H1 (cell line): ENCODE measurements around the gene MYBPC3. TPM values are rescaled to one million over a fixed set of nuclear protein-coding genes. Genes with fewer than 3 reads are reported as not detected.

Experiments used
- CTCF ChIA-PET: fragments of 300-600 bp; sonication (Branson Sonifier 250); formaldehyde crosslinking; loops from one replicate; lab custom pipeline; 2021; ENCODE audit not compliant: partially characterized antibody; lab: Charles Lee
- POLR2A ChIA-PET: fragments of 300-600 bp; sonication (Branson Sonifier 250); formaldehyde crosslinking; loops from one replicate; lab custom pipeline; 2021; ENCODE audit warnings: inconsistent platforms; ENCODE audit not compliant: partially characterized antibody; lab: Charles Lee
- DNase-seq, 2 experiments: peaks; one replicate each; pipeline versions ENCODE4 v3.0.0 to v3.0.0-alpha.2; 2010 to 2022; ENCODE audit warnings: low spot score in 2 of 2, low read depth in 1 of 2, mixed read lengths in 1 of 2
- FAIRE-seq: peaks from 2 replicates; lab custom pipeline; 2011; peaks lifted over from hg19 to GRCh38; lab: Jason Lieb, UNC
- H2AFZ ChIP-seq: 2 replicates; pipeline ENCODE4 v1.8.1; 2012; ENCODE audit warnings: low read length, inconsistent platforms
- H2AK5ac ChIP-seq: 2 replicates; pipeline ENCODE4 v1.6.1; 2013; ENCODE audit warnings: low read depth, low read length
- H2BK120ac ChIP-seq: replicated peaks from 2 replicates; pipeline ENCODE3; 2013; ENCODE audit warnings: low read depth, low read length, inconsistent platforms
- H2BK12ac ChIP-seq: 2 replicates; pipeline ENCODE4 v1.6.1; 2013; ENCODE audit warnings: low read depth, low read length
- H2BK15ac ChIP-seq: 2 replicates; pipeline ENCODE4 v1.6.1; 2013; ENCODE audit warnings: low read length
- H2BK20ac ChIP-seq: 2 replicates; pipeline ENCODE4 v1.6.1; 2013; ENCODE audit warnings: low read length
- H2BK5ac ChIP-seq: 2 replicates; pipeline ENCODE4 v1.6.1; 2013; ENCODE audit warnings: low read depth, low read length
- H3K14ac ChIP-seq: 2 replicates; pipeline ENCODE4 v1.6.1; 2013; ENCODE audit warnings: inconsistent platforms; ENCODE audit not compliant: insufficient read length
- H3K18ac ChIP-seq: 2 replicates; pipeline ENCODE4 v1.6.1; 2013; ENCODE audit warnings: low read length; ENCODE audit errors: extremely low read depth
- H3K23ac ChIP-seq: 2 replicates; pipeline ENCODE4 v1.6.1; 2013; ENCODE audit warnings: inconsistent platforms; ENCODE audit not compliant: insufficient read length
- H3K23me2 ChIP-seq: 2 replicates; pipeline ENCODE4 v1.6.1; 2013; ENCODE audit warnings: low read depth, low read length
- H3K27ac ChIP-seq: 2 replicates; pipeline ENCODE4 v1.6.1; 2011; ENCODE audit warnings: low read depth, low read length, inconsistent platforms
- H3K27me3 ChIP-seq, 4 experiments: replicated peaks in 1 of 4; 1 replicate in 1 of 4; 2 replicates in 3 of 4; pipeline versions ENCODE4 v1.6.1 to v1.8.1; 2011 to 2013; ENCODE audit warnings: low read length in 3 of 4, mild to moderate bottlenecking in 3 of 4, inconsistent platforms in 2 of 4, mixed read lengths in 2 of 4, moderate library complexity in 1 of 4; ENCODE audit not compliant: control insufficient read depth in 3 of 4, insufficient read depth in 3 of 4; ENCODE audit errors: extremely low read depth in 1 of 4
- H3K36me3 ChIP-seq, 4 experiments: 2 replicates each; pipeline versions ENCODE4 v1.6.1 to v1.8.1; 2011 to 2013; ENCODE audit warnings: mild to moderate bottlenecking in 4 of 4, low read length in 3 of 4, moderate library complexity in 2 of 4, control low read depth in 1 of 4, inconsistent platforms in 1 of 4; ENCODE audit not compliant: insufficient read depth in 4 of 4, control insufficient read depth in 2 of 4
- H3K4ac ChIP-seq: replicated peaks from 2 replicates; pipeline ENCODE3; 2013; ENCODE audit warnings: low read length, low read depth, mixed read lengths, inconsistent platforms; ENCODE audit not compliant: insufficient read length
- H3K4me1 ChIP-seq, 4 experiments: replicated peaks in 1 of 4; 1 replicate in 1 of 4; 2 replicates in 3 of 4; pipeline versions ENCODE4 v1.6.1 to v1.8.1; 2011 to 2013; ENCODE audit warnings: low read length in 3 of 4, inconsistent platforms in 2 of 4, mixed read lengths in 1 of 4; ENCODE audit not compliant: insufficient read depth in 4 of 4, control insufficient read depth in 3 of 4
- H3K4me2 ChIP-seq, 2 experiments: 2 replicates each; pipeline versions ENCODE4 v1.6.1 to v1.8.1; 2011 to 2013; ENCODE audit warnings: low read depth in 2 of 2, low read length in 2 of 2, control low read depth in 1 of 2, inconsistent platforms in 1 of 2, mild to moderate bottlenecking in 1 of 2; ENCODE audit not compliant: insufficient read depth in 1 of 2
- H3K4me3 ChIP-seq, 4 experiments: fragments of 200-600, 300-600 bp in 1 of 4; sonication (generic), shearing (Covaris generic), sonication (Bioruptor Twin) in 1 of 4; 2 replicates each; pipeline versions ENCODE4 v1.5.1 to v1.8.1; 2011 to 2016; ENCODE audit warnings: low read length in 4 of 4, low read depth in 3 of 4, control low read depth in 2 of 4, inconsistent platforms in 2 of 4, mild to moderate bottlenecking in 2 of 4, mixed read lengths in 1 of 4, moderate library complexity in 1 of 4; ENCODE audit not compliant: insufficient read depth in 2 of 4; ENCODE audit errors: extremely low read depth in 1 of 4
- H3K56ac ChIP-seq: replicated peaks from 2 replicates; pipeline ENCODE3; 2013; ENCODE audit warnings: low read depth, mild to moderate bottlenecking, mixed read lengths, low read length, inconsistent platforms; ENCODE audit not compliant: insufficient read length
- H3K79me1 ChIP-seq: 2 replicates; pipeline ENCODE4 v1.6.1; 2013; ENCODE audit warnings: low read depth, low read length, control low read depth
- H3K79me2 ChIP-seq, 2 experiments: 2 replicates each; pipeline versions ENCODE4 v1.6.1 to v1.8.1; 2012 to 2013; ENCODE audit warnings: low read length in 2 of 2, mild to moderate bottlenecking in 2 of 2, inconsistent platforms in 1 of 2; ENCODE audit not compliant: insufficient read depth in 2 of 2, control insufficient read depth in 1 of 2
- H3K9ac ChIP-seq, 4 experiments: replicated peaks in 1 of 4; 1 replicate in 1 of 4; 2 replicates in 3 of 4; pipeline versions ENCODE4 v1.6.1 to v1.8.1; 2011 to 2013; ENCODE audit warnings: low read depth in 3 of 4, low read length in 3 of 4, control low read depth in 2 of 4, mild to moderate bottlenecking in 2 of 4, moderate library complexity in 2 of 4, inconsistent platforms in 1 of 4; ENCODE audit errors: extremely low read depth in 1 of 4
- H3K9me3 ChIP-seq, 2 experiments: 2 replicates each; pipeline versions ENCODE4 v1.6.1 to v1.8.1; 2012 to 2013; ENCODE audit warnings: mild to moderate bottlenecking in 2 of 2, moderate library complexity in 2 of 2, control low read depth in 1 of 2, inconsistent platforms in 1 of 2, low read depth in 1 of 2, low read length in 1 of 2, mixed read lengths in 1 of 2; ENCODE audit not compliant: insufficient read depth in 2 of 2
- H4K20me1 ChIP-seq, 2 experiments: replicated peaks in 1 of 2; 2 replicates each; pipeline versions ENCODE3 to v1.8.1; 2011 to 2013; ENCODE audit warnings: inconsistent platforms in 2 of 2, low read length in 2 of 2, mild to moderate bottlenecking in 1 of 2; ENCODE audit not compliant: insufficient read depth in 2 of 2, control insufficient read depth in 1 of 2
- H4K5ac ChIP-seq: 2 replicates; pipeline ENCODE4 v1.6.1; 2013; ENCODE audit warnings: low read length, low read depth, mixed read lengths, inconsistent platforms; ENCODE audit not compliant: insufficient read length
- H4K8ac ChIP-seq: 2 replicates; pipeline ENCODE4 v1.8.0; 2013; ENCODE audit warnings: mild to moderate bottlenecking, moderate library complexity, low read length, inconsistent platforms; ENCODE audit not compliant: insufficient read depth; ENCODE audit errors: extremely low read depth
- H4K91ac ChIP-seq: replicated peaks from 2 replicates; pipeline ENCODE3; 2013; ENCODE audit warnings: low read length, mixed read lengths, inconsistent platforms; ENCODE audit not compliant: insufficient read length
- ATF2 ChIP-seq: IDR thresholded peaks from 2 replicates; pipeline ENCODE4 v1.6.1; 2012; ENCODE audit warnings: low read length, inconsistent platforms
- ATF3 ChIP-seq: IDR thresholded peaks from 2 replicates; pipeline ENCODE4 v1.6.1; 2011; ENCODE audit warnings: low read depth, mild to moderate bottlenecking, low read length; ENCODE audit not compliant: insufficient read depth
- BACH1 ChIP-seq: IDR thresholded peaks from 2 replicates; pipeline ENCODE4 v1.6.1; 2012; ENCODE audit warnings: low read length, improper control_type of control experiment
- CREB1 ChIP-seq: IDR thresholded peaks from 2 replicates; pipeline ENCODE4 v1.6.1; 2012; ENCODE audit warnings: inconsistent platforms
- GTF2F1 ChIP-seq: IDR thresholded peaks from 2 replicates; pipeline ENCODE4 v1.6.1; 2012; ENCODE audit warnings: low read depth, low read length, improper control_type of control experiment, borderline replicate concordance
- JUN ChIP-seq: IDR thresholded peaks from 2 replicates; pipeline ENCODE4 v1.6.1; 2011; ENCODE audit warnings: low read depth, mild to moderate bottlenecking, improper control_type of control experiment, low read length
- KDM4A ChIP-seq: IDR thresholded peaks from one replicate; pipeline ENCODE4 v1.7.1; 2012; ENCODE audit warnings: low read depth, mild to moderate bottlenecking, moderate library complexity, low read length, inconsistent platforms; ENCODE audit not compliant: severe bottlenecking
- MAFK ChIP-seq: IDR thresholded peaks from 2 replicates; pipeline ENCODE4 v1.6.1; 2012; ENCODE audit warnings: low read depth, mild to moderate bottlenecking, improper control_type of control experiment, low read length
- POLR2A ChIP-seq, 2 experiments: IDR thresholded peaks; 1 replicate in 1 of 2; 2 replicates in 1 of 2; pipeline ENCODE4 v1.6.1; 2011; ENCODE audit warnings: low read depth in 2 of 2, low read length in 2 of 2, mild to moderate bottlenecking in 2 of 2; ENCODE audit errors: control extremely low read depth in 1 of 2
- RAD21 ChIP-seq, 2 experiments: IDR thresholded peaks in 1 of 2; conservative IDR thresholded peaks in 1 of 2; 2 replicates each; pipeline ENCODE4 v1.6.1; 2011; ENCODE audit warnings: low read depth in 2 of 2, low read length in 2 of 2, improper control_type of control experiment in 1 of 2, inconsistent platforms in 1 of 2, mild to moderate bottlenecking in 1 of 2, moderate library complexity in 1 of 2
- SIN3A ChIP-seq, 2 experiments: IDR thresholded peaks in 1 of 2; conservative IDR thresholded peaks in 1 of 2; 2 replicates each; pipeline ENCODE4 v1.6.1; 2011 to 2012; ENCODE audit warnings: low read length in 2 of 2, improper control_type of control experiment in 1 of 2, low read depth in 1 of 2, mild to moderate bottlenecking in 1 of 2
- SIRT6 ChIP-seq: IDR thresholded peaks from one replicate; pipeline ENCODE4 v1.7.1; 2012; ENCODE audit warnings: low read length, inconsistent platforms
- WGBS, 2 experiments: shearing (Covaris generic) in 1 of 2; methylation state at CpG; one replicate each; pipeline versions ENCODE4 v1.1.6 to v1.1.7; 2013 to 2015; ENCODE audit warnings: low lambda C conversion rate in 2 of 2, mixed read lengths in 2 of 2, inconsistent platforms in 1 of 2, low coverage in 1 of 2, missing lambda C conversion rate in 1 of 2; ENCODE audit not compliant: insufficient replicate concordance in 2 of 2, insufficient coverage in 1 of 2, insufficient read length in 1 of 2; ENCODE audit errors: extremely low coverage in 1 of 2, missing lambda C conversion rate in 1 of 2; 5-methylcytosine and 5-hydroxymethylcytosine counted together
- polyA plus RNA-seq, 7 experiments: library from polyadenylated mRNA; depleted of rRNA in 3 of 7; stranded (reverse) in 5 of 7; unstranded in 2 of 7; fragments of >200 nt in 5 of 7; fragments of 200-250 nt in 2 of 7; gene quantifications; 1 replicate in 5 of 7; 2 replicates in 1 of 7; 4 replicates in 1 of 7; pipeline versions ENCODE4 v1.2.1 to v1.2.3, GENCODE V29; 2011 to 2013; ENCODE audit warnings: missing spikeins in 2 of 7, mixed read lengths in 2 of 7
- total RNA-seq: library from RNA; stranded (reverse); fragmentation: NEBNext Ultra II Directional; extraction: Animal tissue kit (Norgen Biotek cat#: 25700); gene quantifications from 2 replicates; pipeline ENCODE4 v1.2.1, GENCODE V29; 2021

Gene MYBPC3
- total and polyA plus RNA-seq, 2 of the 8 experiments (the other 6 are each of a cell fraction or from before 2014, with no cell fraction given): 0.05 TPM; not detected in 1

DNA sequence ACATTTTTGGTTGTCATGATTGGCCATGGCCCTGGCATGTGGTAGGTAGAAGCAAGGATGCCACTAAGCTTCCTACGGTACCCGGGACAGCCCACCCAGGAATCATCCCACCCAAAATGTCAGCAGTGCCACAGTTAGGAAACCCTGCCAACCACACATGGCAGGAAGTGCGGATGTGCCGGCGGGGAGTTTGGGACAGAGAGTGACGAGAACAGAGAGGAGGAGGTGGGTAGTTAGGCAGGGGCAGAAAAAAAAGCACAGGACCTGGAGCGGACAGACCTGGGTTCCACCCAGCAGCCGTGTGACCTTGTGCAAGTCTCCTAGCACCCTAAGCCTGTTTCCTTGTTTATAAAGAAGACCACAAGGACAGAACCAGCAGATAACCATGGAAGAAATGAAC lies 22.5 kb upstream of the MYBPC3 start:
- no peak overlapping the region for H2AK5ac ChIP-seq
- H2BK15ac ChIP-seq: no peak overlapping the region
- H4K91ac ChIP-seq: no peak overlapping the region
- peaks cover 0 to 2% of the 10 kb centered on the region in 2 experiments for H4K20me1 ChIP-seq
- H3K27ac ChIP-seq: no peak overlapping the region
- peaks cover 0 to 5% (median 2%) of the 10 kb centered on the region in 4 experiments; a peak in 5 of 7 replicates for H3K4me1 ChIP-seq
- H2BK12ac ChIP-seq: no peak overlapping the region
- H2BK120ac ChIP-seq: no peak overlapping the region
- DNase-seq (no peak), FAIRE-seq (no peak)
- no peak overlapping the region for H2BK5ac ChIP-seq
- H3K23ac ChIP-seq: no peak overlapping the region
- no peak overlapping the region for H3K4ac ChIP-seq
- H3K18ac ChIP-seq: no peak overlapping the region
- H3K9ac ChIP-seq: no peak overlapping the region
- no peaks in the 10 kb centered on the region for H3K27me3 ChIP-seq
- H3K79me2 ChIP-seq: no peaks in the 10 kb centered on the region
- no peaks in the 10 kb centered on the region for H3K79me1 ChIP-seq
- no peak overlapping the region for H3K4me2 ChIP-seq
- no peaks in the 10 kb centered on the region for H3K36me3 ChIP-seq
- CTCF ChIA-PET: interaction anchor here (0.6 to 4.7 kb wide), 16 partner anchors 10 to 586 kb away, joined by 3 to 78 read pairs (median 6); partner anchors contain the start of genes MYBPC3, RAPSN and SLC39A13
- no peak overlapping the region for H3K4me3 ChIP-seq
- H3K9me3 ChIP-seq: no peaks in the 10 kb centered on the region
- whole genome bisulfite sequencing, 2 experiments: 86% methylated on average over 6 of the region's 8 CpGs; no CpG with 5 or more reads in 1 of the 2 experiments
- H4K5ac ChIP-seq: no peak overlapping the region
- no peak overlapping the region for H2AFZ ChIP-seq
- H3K14ac ChIP-seq: no peak overlapping the region
- H3K56ac ChIP-seq: no peak overlapping the region
- no peak overlapping the region for H2BK20ac ChIP-seq
- H4K8ac ChIP-seq: no peak overlapping the region; the same call in 1 of the 2 replicates
- H3K23me2 ChIP-seq: peaks cover 7% of the 10 kb centered on the region; the same call in 1 of the 2 replicates
- POLR2A ChIA-PET: interaction anchor here (1.6 kb wide), 1 partner anchor 44 kb away, joined by 3 read pairs; no protein-coding TSS in a partner anchor
- TF ChIP-seq ATF3 (no peak), KDM4A (no peak), BACH1 (no peak), SIN3A (conservative IDR thresholded peaks at IDR 0.05 in 1 of 2, IDR thresholded peaks at IDR 0.05 in 1 of 2; ENCODE audit: low read depth in 1 of 2, low read length in 2 of 2) (no peak), JUN (no peak), POLR2A (IDR thresholded peaks at IDR 0.05; ENCODE audit: control extremely low read depth in 1 of 2, low read depth in 2 of 2, low read length in 2 of 2) (no peak), GTF2F1 (no peak), MAFK (no peak), ATF2 (no peak), SIRT6 (no peak), RAD21 (IDR thresholded peaks at IDR 0.05 in 1 of 2, conservative IDR thresholded peaks at IDR 0.05 in 1 of 2; ENCODE audit: low read depth in 2 of 2, low read length in 2 of 2) (no peak), CREB1 (no peak)
